HL-60 (cell line): ENCODE measurements around the gene CEP78.

Experiments used
- DNase-seq, 2 experiments: peaks; one replicate each; pipeline ENCODE4 v3.0.0-alpha.2; 2010 to 2020; ENCODE audit warnings: low read depth in 1 of 2, low spot score in 1 of 2
- H3K27ac ChIP-seq: fragments of 250-450 bp; sonication (Bioruptor Pico); replicated peaks from 2 replicates; pipeline ENCODE4 v1.5.1; 2020; ENCODE audit warnings: mild to moderate bottlenecking, moderate library complexity
- H3K27me3 ChIP-seq: fragments of 250-450 bp; sonication (Bioruptor Pico); 2 replicates; pipeline ENCODE4 v1.5.1; 2021; ENCODE audit warnings: mild to moderate bottlenecking, moderate library complexity; ENCODE audit not compliant: insufficient read depth, poor library complexity, severe bottlenecking
- H3K4me3 ChIP-seq: replicated peaks from 2 replicates; pipeline ENCODE4 v1.5.1; 2011; ENCODE audit warnings: mild to moderate bottlenecking, control low read depth, low read length; ENCODE audit not compliant: insufficient read depth
- GABPA ChIP-seq: IDR thresholded peaks from 2 replicates; pipeline ENCODE4 v1.6.1; 2012; ENCODE audit warnings: low read depth
- POLR2AphosphoS5 ChIP-seq: IDR thresholded peaks from 2 replicates; pipeline ENCODE4 v1.6.1; 2012; ENCODE audit warnings: low read depth
- SPI1 ChIP-seq: IDR thresholded peaks from 2 replicates; pipeline ENCODE4 v1.6.1; 2012; ENCODE audit warnings: low read depth, mild to moderate bottlenecking, borderline replicate concordance
- TF ChIP-seq, protein P1 (sequence below): IDR thresholded peaks from 2 replicates; pipeline ENCODE4 v1.6.1; 2012; ENCODE audit warnings: low read depth; ENCODE audit not compliant: insufficient replicate concordance
- TF ChIP-seq, protein P2 (sequence below): IDR thresholded peaks from one replicate; pipeline ENCODE4 v1.5.1; 2011; ENCODE audit warnings: low read length, control low read depth, inconsistent platforms; ENCODE audit not compliant: insufficient read depth

The CEP78 gene

DNA sequence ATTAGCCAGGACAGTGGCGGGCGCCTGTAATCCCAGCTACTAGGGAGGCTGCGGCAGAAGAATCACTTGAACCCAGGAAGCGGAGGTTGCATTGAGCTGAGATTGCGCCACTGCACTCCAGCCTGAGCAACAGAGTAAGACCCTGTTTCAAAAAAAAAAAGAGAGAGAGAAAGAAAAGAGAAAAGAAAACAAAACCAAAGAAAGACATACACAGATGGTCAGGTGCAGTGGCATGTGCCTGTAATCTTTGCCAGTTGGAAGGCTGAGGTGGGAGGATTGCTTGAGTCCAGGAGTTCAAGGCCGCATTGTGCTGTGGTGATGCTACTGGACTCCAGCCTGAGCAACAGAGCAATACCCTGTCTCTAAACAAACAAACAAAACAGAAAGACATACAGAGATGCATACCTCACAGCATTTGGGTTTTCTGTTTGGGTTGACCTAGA, 51.1 kb downstream of the CEP78 start:
- Histone ChIP-seq H3K27ac (no peak overlapping the region), H3K27me3 (no peaks in the 10 kb centered on the region)

DNA sequence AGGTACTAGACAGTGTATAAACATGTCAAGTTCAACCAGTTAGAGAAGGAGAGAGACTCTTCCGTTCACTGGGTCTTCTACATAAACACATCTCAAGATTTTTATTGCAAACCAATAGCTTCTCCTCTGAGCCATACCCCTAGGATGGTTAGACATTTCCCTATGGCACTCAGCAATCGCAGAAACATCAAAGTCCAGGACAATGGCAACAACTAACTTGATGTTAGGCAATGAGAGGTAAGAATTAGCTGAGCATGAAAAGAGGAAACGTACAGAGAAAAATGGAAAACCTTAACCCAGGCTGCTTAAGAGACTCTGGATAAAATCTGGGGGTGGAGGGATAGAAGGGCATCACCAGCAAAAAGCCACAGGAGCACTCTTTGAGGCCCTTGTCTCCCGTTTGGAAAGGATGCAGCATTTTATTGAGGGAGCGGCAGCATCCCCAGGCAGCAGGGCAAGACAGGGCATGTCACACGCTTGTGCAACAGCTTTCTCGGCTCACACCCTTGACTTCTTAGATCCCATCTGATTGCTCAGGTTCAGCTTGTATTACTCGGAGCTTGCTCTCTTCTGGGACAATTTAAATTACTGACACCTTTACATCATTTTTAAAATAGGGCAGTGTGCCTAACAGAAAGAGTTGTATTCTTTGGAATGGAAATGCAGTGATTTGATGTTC, 52.5 kb downstream of the CEP78 start:
- Histone ChIP-seq H3K27ac (no peak overlapping the region), H3K4me3 (no peak overlapping the region), H3K27me3 (no peaks in the 10 kb centered on the region)
- no peak for DNase-seq
- 0 out of 2 replicates have a peak, but pooled peaks have one; percentile 13 for TF ChIP-seq SPI1
- TF ChIP-seq POLR2AphosphoS5: no peak
- no peak for TF ChIP-seq GABPA

More for the DNA sequence above, 51.1 kb downstream of the CEP78 start:
- TF ChIP-seq GABPA (no peak), POLR2AphosphoS5 (no peak), SPI1 (no peak)
- TF ChIP-seq, protein P1, sequence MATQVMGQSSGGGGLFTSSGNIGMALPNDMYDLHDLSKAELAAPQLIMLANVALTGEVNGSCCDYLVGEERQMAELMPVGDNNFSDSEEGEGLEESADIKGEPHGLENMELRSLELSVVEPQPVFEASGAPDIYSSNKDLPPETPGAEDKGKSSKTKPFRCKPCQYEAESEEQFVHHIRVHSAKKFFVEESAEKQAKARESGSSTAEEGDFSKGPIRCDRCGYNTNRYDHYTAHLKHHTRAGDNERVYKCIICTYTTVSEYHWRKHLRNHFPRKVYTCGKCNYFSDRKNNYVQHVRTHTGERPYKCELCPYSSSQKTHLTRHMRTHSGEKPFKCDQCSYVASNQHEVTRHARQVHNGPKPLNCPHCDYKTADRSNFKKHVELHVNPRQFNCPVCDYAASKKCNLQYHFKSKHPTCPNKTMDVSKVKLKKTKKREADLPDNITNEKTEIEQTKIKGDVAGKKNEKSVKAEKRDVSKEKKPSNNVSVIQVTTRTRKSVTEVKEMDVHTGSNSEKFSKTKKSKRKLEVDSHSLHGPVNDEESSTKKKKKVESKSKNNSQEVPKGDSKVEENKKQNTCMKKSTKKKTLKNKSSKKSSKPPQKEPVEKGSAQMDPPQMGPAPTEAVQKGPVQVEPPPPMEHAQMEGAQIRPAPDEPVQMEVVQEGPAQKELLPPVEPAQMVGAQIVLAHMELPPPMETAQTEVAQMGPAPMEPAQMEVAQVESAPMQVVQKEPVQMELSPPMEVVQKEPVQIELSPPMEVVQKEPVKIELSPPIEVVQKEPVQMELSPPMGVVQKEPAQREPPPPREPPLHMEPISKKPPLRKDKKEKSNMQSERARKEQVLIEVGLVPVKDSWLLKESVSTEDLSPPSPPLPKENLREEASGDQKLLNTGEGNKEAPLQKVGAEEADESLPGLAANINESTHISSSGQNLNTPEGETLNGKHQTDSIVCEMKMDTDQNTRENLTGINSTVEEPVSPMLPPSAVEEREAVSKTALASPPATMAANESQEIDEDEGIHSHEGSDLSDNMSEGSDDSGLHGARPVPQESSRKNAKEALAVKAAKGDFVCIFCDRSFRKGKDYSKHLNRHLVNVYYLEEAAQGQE: no peak
- TF ChIP-seq, protein P2, sequence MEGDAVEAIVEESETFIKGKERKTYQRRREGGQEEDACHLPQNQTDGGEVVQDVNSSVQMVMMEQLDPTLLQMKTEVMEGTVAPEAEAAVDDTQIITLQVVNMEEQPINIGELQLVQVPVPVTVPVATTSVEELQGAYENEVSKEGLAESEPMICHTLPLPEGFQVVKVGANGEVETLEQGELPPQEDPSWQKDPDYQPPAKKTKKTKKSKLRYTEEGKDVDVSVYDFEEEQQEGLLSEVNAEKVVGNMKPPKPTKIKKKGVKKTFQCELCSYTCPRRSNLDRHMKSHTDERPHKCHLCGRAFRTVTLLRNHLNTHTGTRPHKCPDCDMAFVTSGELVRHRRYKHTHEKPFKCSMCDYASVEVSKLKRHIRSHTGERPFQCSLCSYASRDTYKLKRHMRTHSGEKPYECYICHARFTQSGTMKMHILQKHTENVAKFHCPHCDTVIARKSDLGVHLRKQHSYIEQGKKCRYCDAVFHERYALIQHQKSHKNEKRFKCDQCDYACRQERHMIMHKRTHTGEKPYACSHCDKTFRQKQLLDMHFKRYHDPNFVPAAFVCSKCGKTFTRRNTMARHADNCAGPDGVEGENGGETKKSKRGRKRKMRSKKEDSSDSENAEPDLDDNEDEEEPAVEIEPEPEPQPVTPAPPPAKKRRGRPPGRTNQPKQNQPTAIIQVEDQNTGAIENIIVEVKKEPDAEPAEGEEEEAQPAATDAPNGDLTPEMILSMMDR: no peak
- H3K4me3 ChIP-seq: no peak overlapping the region
- no peak for DNase-seq

DNA sequence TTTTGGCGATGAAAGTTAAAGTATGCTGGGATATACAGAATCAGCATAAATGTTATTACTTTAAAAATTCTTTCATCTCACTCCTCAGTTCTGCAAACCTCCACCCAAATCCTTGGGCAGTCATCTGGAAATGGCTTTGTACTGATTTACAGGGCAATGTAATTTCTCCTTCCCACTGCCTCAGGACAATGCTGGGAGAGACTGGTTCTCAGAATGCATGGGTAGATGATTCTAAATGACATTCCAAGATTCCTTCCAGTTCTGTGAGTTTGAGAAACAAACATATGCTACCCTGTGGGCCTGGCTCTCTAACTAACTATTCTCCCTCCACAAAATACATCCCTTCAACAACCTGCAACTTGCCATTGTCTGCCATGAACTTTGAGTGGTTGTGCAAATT, 53.6 kb downstream of the CEP78 start:
- TF ChIP-seq GABPA (no peak), SPI1 (no peak), POLR2AphosphoS5 (no peak)
- TF ChIP-seq, protein P2: no peak
- TF ChIP-seq, protein P1: no peak
- Histone ChIP-seq H3K27ac (no peak overlapping the region), H3K27me3 (no peaks in the 10 kb centered on the region), H3K4me3 (no peak overlapping the region)
- no peak for DNase-seq

DNA sequence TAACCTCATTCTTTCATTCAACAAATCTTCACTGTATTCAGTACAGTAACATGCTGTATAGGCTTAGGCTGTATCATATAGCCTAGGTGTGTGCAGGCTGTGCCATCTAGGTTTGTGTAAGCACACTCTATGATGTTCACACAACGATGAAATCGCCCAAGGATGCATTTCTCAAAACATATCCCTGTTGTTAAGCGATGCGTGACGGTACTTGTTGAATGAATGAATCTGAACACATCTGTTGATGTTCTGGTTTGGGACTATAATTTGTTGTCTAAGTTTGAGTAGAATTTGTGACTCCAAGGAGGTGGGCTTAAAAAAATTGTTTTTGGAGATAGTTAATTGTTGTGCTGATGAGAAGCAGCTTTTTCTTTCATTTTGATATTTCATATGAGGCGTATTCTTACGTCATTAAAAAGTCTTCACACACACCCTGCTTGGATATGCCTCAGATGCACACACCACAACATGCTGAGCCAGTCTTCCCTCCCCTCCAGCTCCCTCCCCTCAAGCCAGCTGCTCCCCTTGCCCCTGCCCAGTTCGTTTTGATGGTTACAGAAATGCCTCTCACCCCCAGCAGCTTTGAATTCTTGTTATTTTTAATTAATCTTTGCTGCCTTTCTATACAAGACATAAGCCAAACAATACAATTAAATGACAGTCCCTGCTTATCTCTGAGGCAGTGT, 55.5 kb downstream of the CEP78 start:
- Histone ChIP-seq H3K27ac (no peak overlapping the region), H3K4me3 (no peak overlapping the region), H3K27me3 (no peaks in the 10 kb centered on the region)
- DNase-seq: no peak
- no peak for TF ChIP-seq POLR2AphosphoS5
- TF ChIP-seq, protein P2: no peak
- no peak for TF ChIP-seq SPI1
- TF ChIP-seq, protein P1: no peak
- TF ChIP-seq GABPA: no peak
